GOT3 (cell line): Measurements from ENCODE around the gene PRKCE.
"Not testable (repeated sequence)": the region's sequence is repeated elsewhere in the genome, so short reads cannot be mapped to it uniquely, and the experiment has no call there.

ENCODE experiments used
- DNase-seq: peaks from one replicate; lab custom pipeline; 2025; ENCODE audit warnings: mixed read lengths; lab: John Stamatoyannopoulos, UW

The PRKCE gene

GRCh38 chr2:46195819-46196218, 544.3 kb downstream of the PRKCE start:
- no peak for DNase-seq

DNA sequence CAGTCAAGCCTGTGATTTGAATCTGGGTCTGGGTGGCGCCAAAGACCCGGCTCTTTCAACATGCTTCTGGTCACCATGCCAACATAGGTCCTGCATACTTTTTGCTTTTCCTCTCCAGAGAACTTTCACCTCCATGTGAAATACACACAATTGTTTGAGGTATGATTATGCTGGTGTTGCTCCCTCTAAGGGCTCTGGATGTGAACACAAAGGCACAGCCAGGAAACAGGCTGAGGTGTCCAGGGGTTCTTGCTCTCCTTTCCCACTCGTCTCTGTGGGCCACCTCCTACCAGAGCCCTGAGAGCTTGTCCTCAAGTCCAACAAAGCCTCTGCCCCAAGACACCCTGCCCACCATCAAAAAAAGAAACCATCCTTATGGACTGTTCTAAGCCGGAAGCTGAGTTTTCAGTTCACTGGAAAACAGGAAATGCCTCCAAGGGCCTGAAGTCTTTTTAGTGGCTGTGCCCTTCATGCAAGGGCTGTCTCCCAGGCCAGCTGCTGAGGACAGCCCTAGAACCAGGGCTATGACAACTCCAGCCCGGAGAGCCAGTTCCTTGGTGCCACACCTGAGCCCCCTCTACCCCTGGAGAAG, 545.5 kb downstream of the PRKCE start:
- no peak for DNase-seq

- DNase-seq, result no peak
Observed at GRCh38 chr2:46197672-46198071, 546.2 kb downstream of the PRKCE start.

- no peak for DNase-seq
Observed at GRCh38 chr2:46198164-46198883, 546.8 kb downstream of the PRKCE start.

DNA sequence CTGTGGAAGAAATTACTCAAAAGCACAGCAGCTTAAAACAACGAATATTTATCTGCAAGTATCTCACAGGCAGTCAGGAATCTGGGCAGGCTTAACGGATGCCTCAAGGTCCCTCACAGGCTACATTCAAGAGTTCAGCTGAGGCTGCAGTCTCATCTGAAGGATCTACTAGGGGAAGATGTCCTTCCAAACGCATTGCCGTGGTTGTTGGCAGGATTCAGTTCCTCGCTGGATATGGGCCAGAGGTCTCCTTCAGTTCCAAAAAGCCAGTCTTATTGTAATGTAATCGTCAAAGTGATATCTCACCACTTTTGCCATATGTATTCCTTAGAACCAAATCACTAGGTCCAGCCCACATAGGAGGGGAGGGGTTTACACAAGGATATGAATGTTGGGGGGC, 547.5 kb downstream of the PRKCE start:
- no peak for DNase-seq

GRCh38 chr2:46200100-46200690, 548.7 kb downstream of the PRKCE start:
- no peak for DNase-seq

GRCh38 chr2:46200861-46201605, 549.6 kb downstream of the PRKCE start:
- DNase-seq, result no peak

- no peak for DNase-seq
Observed at GRCh38 chr2:46202453-46202852, 551.0 kb downstream of the PRKCE start.

DNA sequence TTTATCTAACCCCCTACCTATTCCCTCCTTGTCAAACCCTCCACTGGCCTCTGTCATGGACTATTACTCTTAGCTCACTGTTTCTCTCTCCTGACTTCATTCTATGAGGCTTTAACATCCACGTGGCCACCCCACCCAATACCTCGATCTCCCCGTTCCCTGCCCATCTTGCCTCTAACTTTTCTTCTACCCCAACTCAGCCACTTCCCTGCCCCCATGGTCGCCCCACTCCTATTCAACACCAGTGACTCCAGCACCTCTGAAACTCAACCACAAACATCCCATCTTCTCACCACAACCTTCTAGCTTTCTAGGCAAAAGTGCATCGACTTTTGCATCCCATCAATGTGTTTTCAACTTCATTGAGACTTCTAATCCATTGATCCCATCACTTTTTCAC, 551.5 kb downstream of the PRKCE start:
- no peak for DNase-seq

- not testable (repeated sequence) for DNase-seq
Observed at GRCh38 chr2:46203636-46204035, 552.2 kb downstream of the PRKCE start.

- DNase-seq, result no peak
Observed at GRCh38 chr2:46207591-46207990, 556.1 kb downstream of the PRKCE start.

- DNase-seq, result no peak
Observed at GRCh38 chr2:46208766-46209165, 557.3 kb downstream of the PRKCE start.

GRCh38 chr2:46210063-46210462, 558.6 kb downstream of the PRKCE start:
- DNase-seq, result no peak

DNA sequence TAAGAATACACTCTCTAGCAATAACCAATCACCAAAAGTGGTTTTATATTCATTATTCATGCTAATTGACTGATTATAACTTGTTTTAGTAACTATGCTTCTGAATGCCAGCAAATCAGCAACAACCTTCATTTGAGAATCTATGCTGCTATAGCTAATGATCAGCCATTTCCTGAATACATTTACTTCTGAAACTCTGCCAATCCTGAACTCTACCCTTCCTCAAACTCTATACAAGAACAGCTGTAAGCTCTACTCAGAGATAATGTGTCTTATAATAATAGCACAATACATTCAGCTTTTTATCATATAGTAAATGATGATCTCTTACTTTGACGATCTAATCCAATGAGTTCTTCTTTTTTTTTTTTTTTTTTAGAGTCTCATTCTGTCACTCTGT, 560.0 kb downstream of the PRKCE start:
- DNase-seq, result no peak

GRCh38 chr2:46213906-46214305, 562.4 kb downstream of the PRKCE start:
- no peak for DNase-seq

- DNase-seq, result no peak
Observed at GRCh38 chr2:46216213-46216612, 564.7 kb downstream of the PRKCE start.

- DNase-seq, result not testable (repeated sequence)
Observed at GRCh38 chr2:46223514-46223913, 572.0 kb downstream of the PRKCE start.

DNA sequence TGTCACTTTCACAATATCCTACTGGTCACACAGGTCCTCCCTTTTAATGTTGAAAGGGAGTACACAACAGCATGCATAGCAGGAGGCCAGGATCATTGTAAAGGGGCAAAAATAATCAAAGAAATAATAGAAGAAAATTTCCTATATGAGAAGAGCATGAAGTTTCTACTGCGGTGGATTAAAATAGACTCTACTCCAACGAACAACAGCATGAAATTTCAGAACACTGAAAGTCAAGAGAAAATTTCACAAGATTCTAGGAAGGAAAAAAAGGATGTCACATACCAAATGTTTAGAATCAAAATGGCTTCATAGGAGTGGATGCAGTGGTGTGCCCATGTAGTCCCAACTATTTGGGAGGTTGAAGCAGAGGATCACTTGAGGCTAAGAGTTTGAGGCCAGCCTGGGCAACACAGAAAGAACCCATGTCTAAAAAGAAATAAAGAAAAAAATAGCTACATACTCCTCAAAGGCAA, 573.7 kb downstream of the PRKCE start:
- no peak for DNase-seq

DNA sequence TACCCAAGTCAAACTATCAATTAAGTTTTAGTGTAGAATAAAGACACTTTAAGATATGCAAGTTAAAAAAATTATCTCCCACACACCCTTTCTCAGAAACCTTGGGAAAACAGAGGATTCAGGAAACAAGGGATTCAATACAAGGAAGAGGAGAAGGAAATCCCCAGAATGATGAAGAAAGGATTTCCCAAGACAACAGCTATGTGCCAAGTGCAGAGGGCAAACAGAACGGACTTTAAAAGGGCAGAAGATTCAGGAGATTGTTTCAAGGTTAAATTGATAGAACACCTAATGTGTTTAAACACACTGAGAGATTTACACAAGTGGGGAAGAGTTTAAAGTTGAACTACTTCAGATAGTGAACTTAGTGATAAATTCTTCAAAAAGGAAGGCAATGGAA, 574.3 kb downstream of the PRKCE start:
- DNase-seq, result no peak

DNA sequence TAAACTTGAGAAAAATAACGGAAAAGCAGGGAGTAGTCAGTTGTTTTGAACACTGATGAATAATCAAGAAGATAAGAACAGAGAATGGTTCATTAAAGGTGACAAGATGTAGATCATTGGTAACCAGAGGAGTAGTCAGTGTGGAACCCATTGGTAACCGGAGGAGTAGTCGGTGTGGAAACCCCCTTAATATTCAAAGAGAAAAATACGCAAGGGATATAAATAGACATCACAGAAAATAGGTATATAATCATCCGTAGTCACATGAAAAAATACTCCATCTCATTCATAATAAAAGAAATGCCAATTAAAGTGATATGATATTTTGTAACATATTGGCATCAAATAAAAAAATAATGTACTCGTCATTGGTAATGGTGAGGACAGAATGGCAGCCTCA, 575.1 kb downstream of the PRKCE start:
- DNase-seq, result no peak

DNA sequence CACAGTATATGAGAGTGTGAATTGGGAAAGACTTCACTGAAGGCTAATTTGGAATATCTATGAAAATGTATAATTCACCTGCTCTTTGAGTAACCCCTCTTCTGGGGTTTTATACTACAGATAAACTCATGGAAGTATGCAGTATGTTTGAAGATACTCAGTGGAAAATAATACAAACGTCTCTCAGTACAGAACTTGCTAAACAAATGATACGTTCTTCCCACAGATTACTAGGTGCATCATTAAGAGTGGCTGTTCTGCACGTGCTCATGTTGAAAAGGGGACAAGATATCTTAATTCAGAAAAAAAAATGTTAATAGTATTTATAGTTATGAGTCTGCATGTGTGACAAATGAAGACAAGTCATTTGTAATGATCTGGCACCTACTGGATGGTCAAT, 575.5 kb downstream of the PRKCE start:
- DNase-seq, result no peak

- no peak for DNase-seq
Observed at GRCh38 chr2:46227674-46228289, 576.3 kb downstream of the PRKCE start.
